Measurements from ENCODE around the gene SCML1. TPM values are rescaled to one million over a fixed set of nuclear protein-coding genes. Genes with fewer than 3 reads are reported as not detected.

SCML1 gene
- polyA plus RNA-seq, 1 donor (not counting 4 experiments of a cell fraction or from before 2014, with no cell fraction given), result 19.9 TPM

DNA sequence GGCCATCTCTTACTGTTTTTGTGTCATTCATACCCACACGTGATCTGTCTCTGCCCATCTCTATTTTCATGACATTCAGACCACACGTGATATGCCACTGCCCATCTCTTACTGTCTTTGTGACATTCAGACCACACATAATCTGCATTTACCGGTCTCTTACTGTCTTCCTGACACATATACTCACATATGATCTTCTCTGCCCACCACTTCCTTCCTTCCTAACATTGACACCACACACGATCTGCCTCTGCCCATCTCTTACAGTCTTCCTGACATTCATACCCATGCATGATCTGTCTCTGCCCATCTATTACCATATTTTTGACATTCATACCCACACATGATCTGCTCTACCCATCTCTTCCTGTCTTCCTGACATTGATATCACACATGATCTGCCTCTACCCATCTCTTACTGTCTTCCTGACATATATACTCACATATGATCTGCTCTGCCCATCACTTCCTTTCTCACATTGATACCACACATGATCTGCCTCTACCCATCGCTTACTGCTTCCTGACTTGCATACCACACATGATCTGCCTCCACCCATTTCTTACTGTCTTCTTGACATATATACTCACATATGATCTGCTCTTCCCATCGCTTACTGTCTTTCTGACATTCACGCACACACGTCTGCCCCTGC lies 36.1 kb downstream of the SCML1 start:
- TF ChIP-seq, protein P1, sequence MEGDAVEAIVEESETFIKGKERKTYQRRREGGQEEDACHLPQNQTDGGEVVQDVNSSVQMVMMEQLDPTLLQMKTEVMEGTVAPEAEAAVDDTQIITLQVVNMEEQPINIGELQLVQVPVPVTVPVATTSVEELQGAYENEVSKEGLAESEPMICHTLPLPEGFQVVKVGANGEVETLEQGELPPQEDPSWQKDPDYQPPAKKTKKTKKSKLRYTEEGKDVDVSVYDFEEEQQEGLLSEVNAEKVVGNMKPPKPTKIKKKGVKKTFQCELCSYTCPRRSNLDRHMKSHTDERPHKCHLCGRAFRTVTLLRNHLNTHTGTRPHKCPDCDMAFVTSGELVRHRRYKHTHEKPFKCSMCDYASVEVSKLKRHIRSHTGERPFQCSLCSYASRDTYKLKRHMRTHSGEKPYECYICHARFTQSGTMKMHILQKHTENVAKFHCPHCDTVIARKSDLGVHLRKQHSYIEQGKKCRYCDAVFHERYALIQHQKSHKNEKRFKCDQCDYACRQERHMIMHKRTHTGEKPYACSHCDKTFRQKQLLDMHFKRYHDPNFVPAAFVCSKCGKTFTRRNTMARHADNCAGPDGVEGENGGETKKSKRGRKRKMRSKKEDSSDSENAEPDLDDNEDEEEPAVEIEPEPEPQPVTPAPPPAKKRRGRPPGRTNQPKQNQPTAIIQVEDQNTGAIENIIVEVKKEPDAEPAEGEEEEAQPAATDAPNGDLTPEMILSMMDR (optimal IDR thresholded peaks at IDR 0.05 in 1 of 3, IDR thresholded peaks at IDR 0.05 in 1 of 3, conservative IDR thresholded peaks at IDR 0.05 in 1 of 3; ENCODE audit: extremely low read depth in 1 of 3, insufficient read depth in 2 of 3, low read length in 3 of 3), result no peak
- no peak for TF ChIP-seq EZH2 (IDR thresholded peaks at IDR 0.05; ENCODE audit: low read length)
- Histone ChIP-seq H3K36me3 (ENCODE audit: control insufficient read depth in 2 of 2, extremely low read depth in 1 of 2, insufficient read depth in 2 of 2, low read length in 2 of 2) (no peaks in the 10 kb centered on the region), H3K9me1 (ENCODE audit: control insufficient read depth, extremely low read depth, insufficient read depth, low read length) (no peaks in the 10 kb centered on the region), H2AFZ (ENCODE audit: control insufficient read depth, low read length) (no peak overlapping the region), H3K9ac (ENCODE audit: control insufficient read depth, extremely low read depth, insufficient read depth, low read length) (no peak overlapping the region), H4K20me1 (ENCODE audit: control insufficient read depth, extremely low read depth, insufficient read depth, low read length) (no peaks in the 10 kb centered on the region), H3K27ac (ENCODE audit: control insufficient read depth, insufficient read depth, low read length) (no peak overlapping the region), H3K4me2 (ENCODE audit: control insufficient read depth, extremely low read depth, insufficient read depth, low read depth, low read length) (no peak overlapping the region), H3K27me3 (ENCODE audit: control insufficient read depth, extremely low read depth, insufficient read depth, low read length) (peaks cover 3% of the 10 kb centered on the region), H3K4me3 (ENCODE audit: control insufficient read depth in 2 of 3, extremely low read depth in 1 of 3, insufficient read depth in 2 of 3, low read depth in 1 of 3, low read length in 3 of 3) (no peak overlapping the region), H3K9me3 (ENCODE audit: control insufficient read depth, low read depth, low read length) (no peaks in the 10 kb centered on the region), H3K4me1 (ENCODE audit: control insufficient read depth, extremely low read depth, insufficient read depth, low read length) (no peaks in the 10 kb centered on the region), H3K79me2 (ENCODE audit: control insufficient read depth, insufficient read depth, low read length) (no peaks in the 10 kb centered on the region)
- FAIRE-seq, result no peak
- dilution Hi-C loops (cut with MboI; ENCODE audit: extremely low pct_ligation_motif_present, low sequenced_read_pairs), result no loop called here
- no peak for DNase-seq (ENCODE audit: low read depth, low spot score)

DNA sequence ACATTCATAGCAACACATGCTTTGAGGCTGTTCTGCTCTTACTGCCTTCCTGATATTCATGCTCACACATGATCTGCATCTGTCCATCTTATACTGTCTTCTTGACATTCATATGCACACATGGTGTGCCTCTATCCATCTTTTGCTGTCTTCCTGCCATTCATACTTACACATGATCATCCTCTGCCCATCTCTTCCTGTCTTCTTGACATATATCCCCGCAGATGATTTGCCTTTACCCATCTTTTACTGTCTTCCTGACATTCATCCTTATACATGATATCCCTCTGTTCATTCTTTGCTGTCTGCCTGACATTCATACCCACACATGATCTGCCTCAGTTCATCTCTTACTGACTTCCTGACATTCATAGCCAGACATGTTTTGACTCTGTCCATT lies 36.8 kb downstream of the SCML1 start:
- Histone ChIP-seq H3K79me2 (ENCODE audit: control insufficient read depth, insufficient read depth, low read length) (no peaks in the 10 kb centered on the region), H3K9ac (ENCODE audit: control insufficient read depth, extremely low read depth, insufficient read depth, low read length) (no peak overlapping the region), H3K27me3 (ENCODE audit: control insufficient read depth, extremely low read depth, insufficient read depth, low read length) (peaks cover 3% of the 10 kb centered on the region), H3K36me3 (ENCODE audit: control insufficient read depth in 2 of 2, extremely low read depth in 1 of 2, insufficient read depth in 2 of 2, low read length in 2 of 2) (no peaks in the 10 kb centered on the region), H3K4me2 (ENCODE audit: control insufficient read depth, extremely low read depth, insufficient read depth, low read depth, low read length) (no peak overlapping the region), H3K4me3 (ENCODE audit: control insufficient read depth in 2 of 3, extremely low read depth in 1 of 3, insufficient read depth in 2 of 3, low read depth in 1 of 3, low read length in 3 of 3) (no peak overlapping the region), H3K9me3 (ENCODE audit: control insufficient read depth, low read depth, low read length) (no peaks in the 10 kb centered on the region), H3K9me1 (ENCODE audit: control insufficient read depth, extremely low read depth, insufficient read depth, low read length) (no peaks in the 10 kb centered on the region), H4K20me1 (ENCODE audit: control insufficient read depth, extremely low read depth, insufficient read depth, low read length) (no peaks in the 10 kb centered on the region), H2AFZ (ENCODE audit: control insufficient read depth, low read length) (no peak overlapping the region), H3K27ac (ENCODE audit: control insufficient read depth, insufficient read depth, low read length) (no peak overlapping the region), H3K4me1 (ENCODE audit: control insufficient read depth, extremely low read depth, insufficient read depth, low read length) (no peaks in the 10 kb centered on the region)
- no peak for DNase-seq (ENCODE audit: low read depth, low spot score)
- dilution Hi-C loops (cut with MboI; ENCODE audit: extremely low pct_ligation_motif_present, low sequenced_read_pairs), result no loop called here
- TF ChIP-seq, protein P1 (optimal IDR thresholded peaks at IDR 0.05 in 1 of 3, IDR thresholded peaks at IDR 0.05 in 1 of 3, conservative IDR thresholded peaks at IDR 0.05 in 1 of 3; ENCODE audit: extremely low read depth in 1 of 3, insufficient read depth in 2 of 3, low read length in 3 of 3), result no peak
- TF ChIP-seq EZH2 (IDR thresholded peaks at IDR 0.05; ENCODE audit: low read length), result no peak
- FAIRE-seq, result no peak
